Measurements from ENCODE around the gene FGF7.

FGF7 gene

GRCh38 chr15:49412797-49413196 is 10.2 kb upstream of the FGF7 start:
- Histone ChIP-seq H3K27ac (no peak overlapping the region), H3K36me3 (ENCODE audit: insufficient read depth) (no peaks in the 10 kb centered on the region), H3K9ac (no peak overlapping the region), H4K20me1 (ENCODE audit: insufficient read depth) (no peaks in the 10 kb centered on the region), H3K27me3 (ENCODE audit: insufficient read depth, low read depth) (no peaks in the 10 kb centered on the region), H2AFZ (ENCODE audit: low read depth) (no peak overlapping the region), H3K4me1 (ENCODE audit: low read depth, poor library complexity, severe bottlenecking) (no peaks in the 10 kb centered on the region), H3K79me2 (ENCODE audit: insufficient read depth, low read depth) (no peaks in the 10 kb centered on the region), H3K4me2 (no peak overlapping the region), H3K4me3 (IDR thresholded peaks at IDR 0.05; ENCODE audit: insufficient read depth, low read depth, low read length) (no peak overlapping the region)
- no peak for TF ChIP-seq CTCF (conservative IDR thresholded peaks at IDR 0.05; ENCODE audit: low read depth, low read length)

DNA sequence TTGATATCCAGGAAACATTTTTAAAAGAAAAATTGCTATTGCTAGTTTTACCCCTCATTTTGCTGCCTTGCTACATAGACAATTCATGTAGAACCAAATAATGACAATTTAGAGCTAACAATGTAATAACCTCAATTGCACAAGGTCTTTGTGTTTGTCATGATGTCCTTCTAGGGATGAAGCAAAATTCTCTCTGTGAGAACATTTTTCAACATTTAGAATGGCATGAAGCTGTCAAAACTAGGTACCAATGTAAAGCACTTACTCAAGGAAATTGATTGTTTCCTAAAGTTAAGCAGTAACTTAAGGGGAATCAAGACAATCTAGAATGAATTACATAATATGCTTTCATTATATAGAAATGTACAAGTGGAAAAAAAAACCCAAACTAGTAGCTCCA is 7.9 kb upstream of the FGF7 start:
- no peaks in the 10 kb centered on the region for H3K27me3 ChIP-seq (ENCODE audit: insufficient read depth, low read depth)
- H4K20me1 ChIP-seq (ENCODE audit: insufficient read depth), result no peaks in the 10 kb centered on the region
- H3K4me1 ChIP-seq (ENCODE audit: low read depth, poor library complexity, severe bottlenecking), result no peaks in the 10 kb centered on the region
- H3K4me2 ChIP-seq, result no peak overlapping the region
- H3K4me3 ChIP-seq (IDR thresholded peaks at IDR 0.05; ENCODE audit: insufficient read depth, low read depth, low read length), result no peak overlapping the region
- H3K9ac ChIP-seq, result no peak overlapping the region
- no peaks in the 10 kb centered on the region for H3K36me3 ChIP-seq (ENCODE audit: insufficient read depth)
- H3K27ac ChIP-seq, result no peak overlapping the region
- H3K79me2 ChIP-seq (ENCODE audit: insufficient read depth, low read depth), result no peaks in the 10 kb centered on the region
- no peak for TF ChIP-seq CTCF (conservative IDR thresholded peaks at IDR 0.05; ENCODE audit: low read depth, low read length)
- no peak overlapping the region for H2AFZ ChIP-seq (ENCODE audit: low read depth)

DNA sequence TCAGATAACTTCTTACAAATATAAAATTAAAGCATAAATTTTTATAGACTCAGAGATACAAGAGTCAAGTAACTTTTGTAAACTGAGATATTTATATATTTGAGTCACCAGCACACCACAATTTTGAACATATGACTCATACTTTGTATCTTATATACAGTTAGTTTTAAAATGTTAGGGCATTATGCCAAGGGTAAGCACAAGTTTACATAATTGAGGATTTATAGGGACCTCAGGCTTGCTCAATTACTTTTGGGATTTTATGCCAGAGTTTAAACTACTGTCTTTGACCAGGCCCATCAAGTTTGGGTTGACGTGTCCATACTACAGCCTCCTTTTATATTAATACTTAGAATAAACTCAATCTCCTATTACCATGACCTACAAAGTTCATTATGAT is 7.4 kb upstream of the FGF7 start:
- no peaks in the 10 kb centered on the region for H3K4me1 ChIP-seq (ENCODE audit: low read depth, poor library complexity, severe bottlenecking)
- H2AFZ ChIP-seq (ENCODE audit: low read depth), result no peak overlapping the region
- H3K27me3 ChIP-seq (ENCODE audit: insufficient read depth, low read depth), result no peaks in the 10 kb centered on the region
- no peaks in the 10 kb centered on the region for H3K79me2 ChIP-seq (ENCODE audit: insufficient read depth, low read depth)
- TF ChIP-seq CTCF (conservative IDR thresholded peaks at IDR 0.05; ENCODE audit: low read depth, low read length), result no peak
- H3K36me3 ChIP-seq (ENCODE audit: insufficient read depth), result no peaks in the 10 kb centered on the region
- H4K20me1 ChIP-seq (ENCODE audit: insufficient read depth), result no peaks in the 10 kb centered on the region
- H3K4me2 ChIP-seq, result no peak overlapping the region
- no peak overlapping the region for H3K4me3 ChIP-seq (IDR thresholded peaks at IDR 0.05; ENCODE audit: insufficient read depth, low read depth, low read length)
- H3K27ac ChIP-seq, result no peak overlapping the region
- H3K9ac ChIP-seq, result no peak overlapping the region

GRCh38 chr15:49418811-49419210 is 4.2 kb upstream of the FGF7 start:
- H3K27me3 ChIP-seq (ENCODE audit: insufficient read depth, low read depth), result no peaks in the 10 kb centered on the region
- TF ChIP-seq CTCF (conservative IDR thresholded peaks at IDR 0.05; ENCODE audit: low read depth, low read length), result no peak

GRCh38 chr15:49421991-49422390 is 1.1 kb upstream of the FGF7 start:
- Histone ChIP-seq H3K4me3 (IDR thresholded peaks at IDR 0.05; ENCODE audit: insufficient read depth, low read depth, low read length) (no peak overlapping the region), H3K4me1 (ENCODE audit: low read depth, poor library complexity, severe bottlenecking) (no peaks in the 10 kb centered on the region), H3K79me2 (ENCODE audit: insufficient read depth, low read depth) (no peaks in the 10 kb centered on the region), H3K36me3 (ENCODE audit: insufficient read depth) (no peaks in the 10 kb centered on the region), H3K4me2 (no peak overlapping the region), H3K9ac (no peak overlapping the region), H3K27me3 (ENCODE audit: insufficient read depth, low read depth) (no peaks in the 10 kb centered on the region), H4K20me1 (ENCODE audit: insufficient read depth) (no peaks in the 10 kb centered on the region), H3K27ac (no peak overlapping the region), H2AFZ (ENCODE audit: low read depth) (no peak overlapping the region)
- TF ChIP-seq CTCF (conservative IDR thresholded peaks at IDR 0.05; ENCODE audit: low read depth, low read length), result peak; percentile 84

More at GRCh38 chr15:49418811-49419210, 4.2 kb upstream of the FGF7 start:
- no peaks in the 10 kb centered on the region for H4K20me1 ChIP-seq (ENCODE audit: insufficient read depth)
- H3K27ac ChIP-seq, result no peak overlapping the region
- no peak overlapping the region for H3K4me2 ChIP-seq
- no peaks in the 10 kb centered on the region for H3K4me1 ChIP-seq (ENCODE audit: low read depth, poor library complexity, severe bottlenecking)
- H3K36me3 ChIP-seq (ENCODE audit: insufficient read depth), result no peaks in the 10 kb centered on the region
- H3K79me2 ChIP-seq (ENCODE audit: insufficient read depth, low read depth), result no peaks in the 10 kb centered on the region
- H2AFZ ChIP-seq (ENCODE audit: low read depth), result no peak overlapping the region
- no peak overlapping the region for H3K4me3 ChIP-seq (IDR thresholded peaks at IDR 0.05; ENCODE audit: insufficient read depth, low read depth, low read length)
- H3K9ac ChIP-seq, result no peak overlapping the region
